ENCODE data around the gene ELF4.

ELF4 gene

DNA sequence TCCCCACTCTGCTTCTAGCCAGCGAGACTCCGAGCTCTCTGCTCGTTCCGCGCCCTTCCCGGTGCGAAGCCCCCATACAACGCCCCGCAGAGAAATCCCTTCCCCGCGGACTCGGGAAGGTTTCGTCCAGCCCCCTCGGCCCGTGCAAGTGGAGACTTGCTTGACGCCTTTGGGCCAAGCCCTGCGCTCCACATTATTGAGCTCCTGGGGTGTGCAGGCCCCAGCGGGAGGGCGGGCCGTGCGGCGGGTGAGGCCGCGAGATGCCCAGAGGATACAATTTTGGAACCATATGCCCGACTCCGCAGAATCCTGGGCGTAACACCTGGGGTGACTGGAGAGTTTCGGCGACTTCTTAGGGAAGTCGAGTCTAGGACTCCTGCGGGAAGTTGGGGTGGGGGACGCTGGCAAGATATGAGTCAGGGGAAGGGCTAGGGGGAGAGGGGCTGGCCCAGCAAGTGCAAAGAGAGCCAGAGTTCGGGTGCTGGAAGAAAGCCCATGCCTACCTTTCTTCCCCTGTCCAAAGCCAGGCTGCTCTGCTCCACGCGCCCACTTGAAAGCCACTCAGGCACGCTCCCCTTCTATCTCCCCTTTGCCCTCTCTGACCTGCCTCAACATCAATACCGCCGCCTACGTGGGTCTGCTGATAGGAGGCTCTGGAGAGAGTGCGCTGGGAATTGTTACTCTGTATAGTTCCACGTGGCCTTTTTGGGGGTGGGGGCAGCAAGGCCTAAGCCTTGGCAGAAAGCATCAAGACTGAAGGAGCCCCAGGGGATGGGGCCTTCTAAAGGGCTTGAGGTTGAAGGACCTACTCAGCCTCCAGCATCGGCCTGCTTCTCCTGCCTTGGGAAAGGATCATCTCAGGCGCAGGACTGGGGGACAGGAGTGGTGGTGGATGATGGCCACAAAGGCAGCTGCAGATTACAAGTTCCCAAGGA, 1.2 kb upstream of the ELF4 start:
- DNase-seq: no peak

DNA sequence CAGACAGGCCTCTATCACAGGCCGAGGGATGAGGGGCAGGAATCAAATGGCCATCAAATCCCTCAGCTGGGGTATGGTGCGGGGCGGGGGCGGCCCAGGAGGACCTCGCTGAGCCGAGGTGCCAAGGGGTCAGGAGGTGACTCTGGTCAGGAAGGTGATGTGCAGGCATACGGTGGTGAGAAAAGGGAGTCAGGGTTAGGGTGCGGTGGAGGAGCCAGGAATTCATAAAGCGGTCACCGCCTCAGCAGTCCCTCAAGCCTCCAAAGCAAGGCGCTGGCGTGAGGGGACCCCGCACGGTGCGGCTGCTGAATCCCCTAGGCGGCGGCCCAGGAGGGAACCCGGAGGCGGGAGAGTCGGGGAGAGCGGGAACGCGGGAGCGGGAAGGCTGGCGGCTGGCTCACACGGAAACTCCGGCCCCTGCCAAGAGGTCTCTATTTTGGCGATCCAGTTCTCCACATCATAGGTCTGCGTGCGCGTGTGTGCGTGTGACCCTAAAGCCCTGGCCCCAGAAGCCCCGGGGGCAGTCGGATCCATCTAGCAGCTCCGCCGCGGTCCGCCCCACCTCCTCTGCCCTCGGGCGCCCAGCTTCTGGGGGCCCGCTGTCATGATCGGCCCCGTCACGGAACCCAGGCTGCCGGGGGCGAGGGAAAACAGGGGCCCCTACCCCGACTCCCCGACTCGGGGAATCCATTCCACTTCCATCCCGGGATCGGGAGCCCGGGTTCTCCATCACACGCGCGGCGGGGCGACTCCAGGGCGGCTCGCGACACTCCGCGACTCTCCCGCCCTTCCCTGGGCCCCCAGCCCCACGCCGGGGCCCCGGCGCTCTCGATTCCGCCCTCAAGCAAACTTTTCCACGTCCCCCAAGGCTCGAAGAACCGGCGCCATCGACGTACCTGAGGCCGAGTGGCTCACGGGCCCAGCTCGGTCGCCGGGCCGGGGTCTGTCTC, 593 bp downstream of the ELF4 start:
- DNase-seq: no peak

- no peak for DNase-seq
Measured at GRCh38 chrX:130108647-130109428, 1.5 kb downstream of the ELF4 start.

DNA sequence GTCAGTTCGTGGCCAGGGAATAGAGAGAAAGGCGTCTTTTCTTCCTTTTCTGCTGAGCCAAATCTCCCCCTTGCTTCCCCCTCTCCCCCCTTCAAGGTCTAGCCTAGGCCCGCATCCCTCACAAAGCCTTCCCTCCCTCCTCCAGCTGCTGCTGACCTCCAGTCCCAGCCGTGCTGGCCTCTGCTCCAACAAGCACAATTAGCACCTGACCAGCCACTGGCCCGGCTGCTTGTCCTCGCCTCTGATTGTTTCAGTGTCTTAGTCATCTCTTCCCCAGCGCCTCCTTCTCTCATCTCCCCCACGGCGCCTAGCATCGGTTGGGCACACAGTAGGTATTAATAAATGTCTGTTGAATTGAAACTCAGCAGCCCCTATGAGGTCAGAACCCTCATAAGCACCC, 4.2 kb downstream of the ELF4 start:
- DNase-seq: no peak

DNA sequence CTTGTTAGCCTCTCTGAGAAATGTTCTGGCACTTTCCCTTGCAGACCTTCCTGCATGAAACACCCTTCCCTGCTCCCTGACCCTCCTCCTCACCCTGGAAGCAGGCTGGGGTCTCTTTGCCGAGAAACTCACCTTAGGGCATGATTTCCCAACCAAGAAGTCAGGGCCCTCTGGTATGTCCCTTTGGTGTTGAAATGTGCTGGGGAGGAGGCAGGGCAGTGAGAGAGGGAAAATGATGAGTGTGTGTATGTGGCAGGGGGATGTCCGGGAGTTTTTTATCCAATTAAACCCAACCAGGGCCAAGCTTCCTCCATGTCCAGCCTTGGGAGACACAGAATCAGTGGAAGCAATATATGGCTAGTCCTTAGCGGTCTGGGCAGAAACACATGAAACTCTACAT, 5.1 kb downstream of the ELF4 start:
- DNase-seq: no peak

DNA sequence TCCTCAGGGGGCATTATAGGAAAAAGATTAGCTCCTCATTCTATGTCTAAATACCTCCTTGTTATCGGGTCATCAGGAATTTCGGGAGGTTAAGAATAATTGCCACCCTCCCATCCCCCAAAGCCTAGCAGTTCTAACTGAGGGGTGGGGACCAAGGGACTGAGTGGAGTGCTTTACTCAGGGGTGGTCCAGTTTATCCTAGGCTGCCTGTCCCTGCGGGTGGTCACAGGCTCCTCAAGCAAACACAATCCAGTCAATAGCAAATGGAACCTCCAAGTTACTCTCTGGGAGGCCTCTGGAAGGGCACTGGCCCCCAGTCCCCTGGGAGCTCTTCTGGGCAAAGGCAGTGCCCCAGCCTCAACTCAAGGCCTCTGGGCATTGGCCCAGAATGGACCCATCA, 6.7 kb downstream of the ELF4 start:
- DNase-seq: no peak

DNA sequence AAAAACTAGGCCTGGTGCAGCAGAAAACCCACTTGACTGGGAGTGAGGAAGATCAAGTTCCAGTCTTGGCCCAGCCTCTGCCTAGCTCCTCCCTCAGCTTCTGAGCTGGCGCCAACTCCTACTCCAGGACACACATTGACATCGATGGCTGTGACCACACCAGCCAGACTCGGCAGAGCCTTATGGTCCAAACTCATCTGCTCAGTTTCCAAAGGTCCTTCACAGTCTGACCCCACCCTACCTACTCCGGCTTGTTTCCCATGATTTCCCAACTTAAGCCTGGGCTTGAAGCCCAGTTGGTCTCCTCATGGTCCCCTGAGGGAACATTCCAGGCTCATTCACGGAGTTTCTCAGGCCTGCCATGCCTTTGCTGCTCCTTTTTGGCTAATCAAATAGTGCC, 10.1 kb downstream of the ELF4 start:
- DNase-seq: no peak

- DNase-seq: no peak
Measured at GRCh38 chrX:130098210-130098552, 12.1 kb downstream of the ELF4 start.

DNA sequence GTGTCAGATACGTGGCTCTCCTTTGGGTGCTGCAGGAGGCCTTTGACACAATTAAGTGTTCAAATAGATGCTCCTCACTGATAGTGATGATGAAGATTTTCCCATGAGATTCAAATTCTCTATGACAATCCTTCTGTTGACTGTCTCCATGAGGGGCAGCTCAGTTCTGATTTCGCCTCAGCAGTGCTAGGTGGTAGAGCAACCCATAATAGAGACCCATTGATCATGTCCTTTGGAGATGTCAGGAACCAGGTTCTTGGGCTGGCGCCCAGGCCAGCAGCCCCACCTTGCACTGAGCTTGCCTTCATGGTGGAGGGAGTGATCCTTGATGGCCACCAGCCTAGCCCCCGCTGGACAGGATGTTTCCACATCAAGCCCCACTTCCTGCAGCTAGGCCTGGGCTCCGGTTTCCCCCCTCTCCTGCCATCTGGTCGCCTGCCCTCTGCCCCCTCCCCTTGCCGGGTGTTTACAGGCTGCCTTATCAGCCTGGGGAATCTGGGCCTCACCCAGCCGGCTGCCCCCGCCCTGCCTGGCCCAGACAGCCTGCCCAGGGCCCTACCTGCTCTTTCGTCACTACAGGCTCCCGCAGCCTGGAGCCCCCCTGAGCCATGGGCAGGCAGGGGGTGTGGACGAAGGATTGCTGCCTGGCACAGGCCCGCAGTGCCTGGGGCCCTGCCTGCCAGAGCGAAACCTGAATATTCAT, 12.6 kb downstream of the ELF4 start:
- no peak for DNase-seq

DNA sequence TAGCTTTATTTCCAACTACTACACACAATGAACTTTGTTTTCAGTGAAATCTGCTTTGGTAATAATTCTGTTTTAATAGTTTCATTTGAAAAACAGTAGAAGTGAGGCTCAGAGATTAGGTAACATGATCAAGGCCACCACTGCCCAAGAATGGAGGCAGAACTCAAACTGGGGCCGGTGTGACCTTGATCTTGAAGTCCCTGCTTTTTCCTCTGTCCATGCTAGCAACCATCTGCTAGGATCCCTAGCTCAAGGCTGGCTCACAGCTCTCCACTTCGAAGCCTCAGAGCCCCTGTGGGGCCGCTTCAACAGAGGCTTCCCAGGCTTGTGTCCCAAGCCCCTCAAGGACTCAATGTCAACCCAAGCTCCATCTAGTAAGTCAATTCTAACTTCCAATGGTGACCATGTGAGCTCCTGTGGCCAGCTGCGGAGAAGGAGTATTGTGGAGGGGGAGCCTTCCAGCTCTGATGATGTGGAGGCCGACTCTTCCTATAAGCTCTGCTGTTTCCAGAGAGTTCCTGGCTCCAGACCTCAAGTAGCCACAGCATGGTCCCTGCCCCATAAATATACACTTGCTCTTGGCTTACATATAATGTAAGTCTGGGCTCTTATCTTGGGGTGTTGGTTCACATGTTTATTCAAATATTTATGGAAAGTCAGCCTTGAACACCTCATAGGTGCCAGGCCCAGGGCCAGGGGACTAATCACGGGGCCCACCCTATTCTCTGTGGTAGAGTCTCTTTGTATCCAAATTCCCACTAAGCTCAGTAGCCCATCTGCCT, 14.9 kb downstream of the ELF4 start:
- no peak for DNase-seq

- no peak for DNase-seq
Measured at GRCh38 chrX:130094696-130095095, 15.6 kb downstream of the ELF4 start.

DNA sequence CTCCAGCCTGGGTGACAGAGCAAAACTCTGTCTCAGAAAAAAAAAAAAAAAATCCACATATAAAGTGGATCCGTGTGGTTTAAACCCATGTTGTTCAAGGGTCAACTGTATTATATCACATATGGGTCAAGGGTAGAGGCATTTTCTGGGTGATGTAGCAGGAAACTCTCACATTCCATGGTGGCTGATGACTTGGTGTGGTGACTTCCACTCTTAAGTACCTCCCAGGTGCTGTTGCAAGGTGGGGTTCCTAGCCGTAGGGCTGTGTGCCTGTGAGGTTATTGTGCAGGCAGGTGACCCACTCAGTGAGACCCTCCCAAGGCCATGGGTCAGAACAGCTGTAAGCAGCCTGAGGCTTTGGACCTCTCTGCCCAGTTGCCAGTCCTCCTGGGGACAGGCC, 17.0 kb downstream of the ELF4 start:
- DNase-seq: no peak

- DNase-seq: no peak
Measured at GRCh38 chrX:130091980-130092522, 18.2 kb downstream of the ELF4 start.

GRCh38 chrX:130090364-130090763, 19.9 kb downstream of the ELF4 start:
- no peak for DNase-seq

- DNase-seq: no peak
Measured at GRCh38 chrX:130086447-130087206, 23.7 kb downstream of the ELF4 start.

DNA sequence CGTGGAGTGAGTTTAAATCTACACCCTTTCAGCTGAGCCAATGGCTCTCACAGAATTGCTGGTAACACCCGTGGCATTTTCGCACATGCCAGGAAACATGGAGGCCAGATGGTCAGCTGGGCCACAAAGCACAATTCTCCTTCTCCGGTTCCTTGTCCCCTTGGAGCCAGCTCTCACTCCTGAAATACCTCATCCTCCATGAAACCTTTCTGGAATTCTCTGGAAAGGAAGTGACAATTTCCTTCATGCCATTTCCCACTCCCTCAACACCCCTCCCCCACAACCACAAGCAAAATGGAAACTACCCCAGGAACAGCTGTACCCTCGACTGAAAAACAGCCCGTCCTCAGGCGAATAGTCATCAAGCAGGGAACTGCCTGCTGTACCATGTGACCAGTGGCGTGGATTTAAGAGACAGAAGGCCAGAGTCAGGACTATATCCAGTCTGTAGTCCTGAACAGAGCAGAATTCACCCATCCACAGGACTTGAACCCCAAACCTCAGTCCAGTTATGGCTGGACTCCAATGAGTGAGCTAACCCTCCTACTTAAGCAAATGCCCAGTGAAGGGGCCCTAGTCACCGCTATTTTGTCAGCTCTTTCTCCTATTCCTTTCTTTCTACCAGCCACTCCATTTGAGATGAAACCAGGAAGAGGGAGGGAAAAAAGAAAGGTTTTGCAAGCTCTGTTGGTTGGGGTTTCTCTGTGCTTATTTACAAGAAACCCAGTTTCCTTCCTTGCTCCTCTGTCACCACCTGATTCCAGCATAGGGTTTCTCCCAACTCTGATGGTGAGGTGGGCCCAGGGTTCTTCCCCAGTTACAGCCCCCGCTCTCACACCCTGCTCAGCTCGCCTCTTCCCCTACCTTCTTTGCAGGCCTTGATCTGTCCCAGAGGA, 24.5 kb downstream of the ELF4 start:
- no peak for DNase-seq

DNA sequence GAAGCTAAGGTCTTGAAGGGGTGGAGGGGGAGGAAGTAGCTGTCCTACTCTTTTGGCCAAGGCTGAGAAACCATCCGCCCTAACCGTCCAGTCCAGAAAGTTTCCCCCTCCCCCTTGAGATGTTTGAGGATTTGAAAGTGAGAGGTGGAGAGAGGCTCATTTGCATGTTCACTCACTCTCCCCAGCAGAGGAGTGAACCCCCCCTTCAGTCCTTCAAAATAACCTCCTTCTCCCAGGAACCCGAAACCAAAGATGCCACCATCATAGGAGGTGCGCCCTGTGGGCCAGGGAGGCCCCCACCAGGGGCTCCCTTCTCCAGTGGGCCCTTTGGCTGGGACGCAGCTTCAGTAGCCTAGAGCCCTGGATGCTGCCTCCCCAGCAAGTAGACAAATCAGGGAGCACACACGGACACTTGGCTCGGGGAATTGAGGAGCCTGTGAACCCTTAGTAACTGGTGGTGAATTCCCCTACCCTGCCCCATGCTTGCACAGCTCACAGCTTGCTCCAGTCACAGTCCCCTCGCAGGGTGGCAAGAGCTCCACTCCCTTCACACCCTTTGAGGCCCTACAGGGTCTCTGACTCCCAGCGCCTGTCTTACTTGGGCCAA, 25.6 kb downstream of the ELF4 start:
- DNase-seq: no peak

- no peak for DNase-seq
Measured at GRCh38 chrX:130083656-130084382, 26.5 kb downstream of the ELF4 start.

All from NCI-H524 treated with DMSO at 0.1 percent for 48 hours (cell line).